Measurements from ENCODE around the gene STXBP1.

STXBP1 gene

DNA sequence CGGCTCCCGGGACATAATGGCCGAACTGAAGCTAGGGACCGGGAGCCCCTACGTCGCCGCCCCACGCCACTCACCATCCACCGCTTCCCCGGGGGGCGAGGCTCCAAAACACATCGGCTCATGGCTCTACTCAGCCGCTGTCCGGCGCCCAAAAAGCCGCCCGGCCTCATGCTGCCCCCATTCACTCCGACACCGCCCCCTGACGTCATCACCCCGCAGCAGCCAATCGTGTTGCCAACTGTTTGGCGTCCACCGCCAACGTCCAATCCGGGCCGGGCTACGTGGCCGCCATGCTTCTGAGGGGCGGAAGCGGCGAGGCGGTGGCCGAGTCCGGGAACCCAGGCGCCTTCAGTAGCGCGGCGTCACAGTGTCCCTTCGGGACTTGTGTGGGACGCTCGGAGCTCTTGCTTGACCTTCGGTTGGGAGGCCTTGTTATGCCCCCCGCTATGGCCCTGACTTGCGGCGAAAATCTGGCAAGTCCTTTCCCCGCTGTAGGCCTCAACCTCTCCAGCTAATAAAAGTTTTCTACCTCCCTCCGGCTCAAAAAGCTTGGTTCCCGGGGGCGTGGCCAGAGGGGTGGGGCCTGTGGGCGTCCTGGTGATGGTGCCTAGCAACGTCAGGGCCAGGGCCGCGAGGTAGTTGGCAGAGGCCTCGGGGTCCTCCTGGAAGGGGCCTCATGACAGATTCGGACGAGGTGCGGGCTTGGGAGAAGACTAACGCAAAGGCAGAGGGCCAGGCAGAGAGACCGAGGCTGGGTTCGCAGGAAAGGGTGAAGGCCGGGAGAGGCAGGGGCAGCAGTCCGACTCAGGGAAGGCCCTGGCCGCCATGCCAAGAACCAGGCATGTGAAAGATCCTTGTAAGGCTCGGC is 103.6 kb downstream of the STXBP1 start, which contains the start of the genes PTRH1 and TTC16 (continued):
- TF ChIP-seq, protein P1, sequence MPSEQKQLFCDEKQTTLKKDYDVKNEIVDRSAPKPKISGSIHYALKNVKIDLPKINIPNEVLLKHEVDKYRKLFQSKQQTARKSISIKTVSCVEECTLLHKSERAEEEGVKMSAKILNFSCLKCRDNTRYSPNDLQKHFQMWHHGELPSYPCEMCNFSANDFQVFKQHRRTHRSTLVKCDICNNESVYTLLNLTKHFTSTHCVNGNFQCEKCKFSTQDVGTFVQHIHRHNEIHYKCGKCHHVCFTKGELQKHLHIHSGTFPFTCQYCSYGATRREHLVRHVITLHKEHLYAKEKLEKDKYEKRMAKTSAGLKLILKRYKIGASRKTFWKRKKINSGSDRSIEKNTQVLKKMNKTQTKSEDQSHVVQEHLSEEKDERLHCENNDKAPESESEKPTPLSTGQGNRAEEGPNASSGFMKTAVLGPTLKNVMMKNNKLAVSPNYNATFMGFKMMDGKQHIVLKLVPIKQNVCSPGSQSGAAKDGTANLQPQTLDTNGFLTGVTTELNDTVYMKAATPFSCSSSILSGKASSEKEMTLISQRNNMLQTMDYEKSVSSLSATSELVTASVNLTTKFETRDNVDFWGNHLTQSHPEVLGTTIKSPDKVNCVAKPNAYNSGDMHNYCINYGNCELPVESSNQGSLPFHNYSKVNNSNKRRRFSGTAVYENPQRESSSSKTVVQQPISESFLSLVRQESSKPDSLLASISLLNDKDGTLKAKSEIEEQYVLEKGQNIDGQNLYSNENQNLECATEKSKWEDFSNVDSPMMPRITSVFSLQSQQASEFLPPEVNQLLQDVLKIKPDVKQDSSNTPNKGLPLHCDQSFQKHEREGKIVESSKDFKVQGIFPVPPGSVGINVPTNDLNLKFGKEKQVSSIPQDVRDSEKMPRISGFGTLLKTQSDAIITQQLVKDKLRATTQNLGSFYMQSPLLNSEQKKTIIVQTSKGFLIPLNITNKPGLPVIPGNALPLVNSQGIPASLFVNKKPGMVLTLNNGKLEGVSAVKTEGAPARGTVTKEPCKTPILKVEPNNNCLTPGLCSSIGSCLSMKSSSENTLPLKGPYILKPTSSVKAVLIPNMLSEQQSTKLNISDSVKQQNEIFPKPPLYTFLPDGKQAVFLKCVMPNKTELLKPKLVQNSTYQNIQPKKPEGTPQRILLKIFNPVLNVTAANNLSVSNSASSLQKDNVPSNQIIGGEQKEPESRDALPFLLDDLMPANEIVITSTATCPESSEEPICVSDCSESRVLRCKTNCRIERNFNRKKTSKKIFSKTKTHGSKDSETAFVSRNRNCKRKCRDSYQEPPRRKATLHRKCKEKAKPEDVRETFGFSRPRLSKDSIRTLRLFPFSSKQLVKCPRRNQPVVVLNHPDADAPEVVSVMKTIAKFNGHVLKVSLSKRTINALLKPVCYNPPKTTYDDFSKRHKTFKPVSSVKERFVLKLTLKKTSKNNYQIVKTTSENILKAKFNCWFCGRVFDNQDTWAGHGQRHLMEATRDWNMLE (tag by site-specific recombination; conservative IDR thresholded peaks at IDR 0.05; ENCODE audit: low read depth), result no peak; the same call in 1 of the 2 replicates
- TF ChIP-seq, protein P2, sequence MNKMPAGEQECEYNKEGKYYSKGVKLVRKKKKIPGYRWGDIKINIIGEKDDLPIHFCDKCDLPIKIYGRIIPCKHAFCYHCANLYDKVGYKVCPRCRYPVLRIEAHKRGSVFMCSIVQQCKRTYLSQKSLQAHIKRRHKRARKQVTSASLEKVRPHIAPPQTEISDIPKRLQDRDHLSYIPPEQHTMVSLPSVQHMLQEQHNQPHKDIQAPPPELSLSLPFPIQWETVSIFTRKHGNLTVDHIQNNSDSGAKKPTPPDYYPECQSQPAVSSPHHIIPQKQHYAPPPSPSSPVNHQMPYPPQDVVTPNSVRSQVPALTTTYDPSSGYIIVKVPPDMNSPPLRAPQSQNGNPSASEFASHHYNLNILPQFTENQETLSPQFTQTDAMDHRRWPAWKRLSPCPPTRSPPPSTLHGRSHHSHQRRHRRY (tag by site-specific recombination; IDR thresholded peaks at IDR 0.05), result no peak
- TF ChIP-seq ZNF626 (tag by site-specific recombination; IDR thresholded peaks at IDR 0.05) (no peak), ZNF324 (tag by site-specific recombination; IDR thresholded peaks at IDR 0.05) (no peak), ZSCAN30 (tag by site-specific recombination; IDR thresholded peaks at IDR 0.05) (0 out of 2 replicates have a peak, but pooled peaks have one; percentile 49), ZNF223 (tag by site-specific recombination; IDR thresholded peaks at IDR 0.05) (no peak), ZNF785 (tag by site-specific recombination; IDR thresholded peaks at IDR 0.05) (no peak), ZNF169 (tag by site-specific recombination; IDR thresholded peaks at IDR 0.05) (no peak), ZBTB1 (tag by site-specific recombination; IDR thresholded peaks at IDR 0.05) (no peak), TCF7L2 (IDR thresholded peaks at IDR 0.05; ENCODE audit: borderline replicate concordance, low read depth, low read length) (no peak), ZNF37A (tag by site-specific recombination; IDR thresholded peaks at IDR 0.05) (no peak), BCL11A (tag by site-specific recombination; IDR thresholded peaks at IDR 0.05; ENCODE audit: low read depth) (0 out of 2 replicates have a peak, but pooled peaks have one; percentile 9)
- TF ChIP-seq, protein P3, sequence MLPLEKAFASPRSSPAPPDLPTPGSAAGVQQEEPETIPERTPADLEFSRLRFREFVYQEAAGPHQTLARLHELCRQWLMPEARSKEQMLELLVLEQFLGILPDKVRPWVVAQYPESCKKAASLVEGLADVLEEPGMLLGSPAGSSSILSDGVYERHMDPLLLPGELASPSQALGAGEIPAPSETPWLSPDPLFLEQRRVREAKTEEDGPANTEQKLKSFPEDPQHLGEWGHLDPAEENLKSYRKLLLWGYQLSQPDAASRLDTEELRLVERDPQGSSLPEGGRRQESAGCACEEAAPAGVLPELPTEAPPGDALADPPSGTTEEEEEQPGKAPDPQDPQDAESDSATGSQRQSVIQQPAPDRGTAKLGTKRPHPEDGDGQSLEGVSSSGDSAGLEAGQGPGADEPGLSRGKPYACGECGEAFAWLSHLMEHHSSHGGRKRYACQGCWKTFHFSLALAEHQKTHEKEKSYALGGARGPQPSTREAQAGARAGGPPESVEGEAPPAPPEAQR (tag by site-specific recombination; IDR thresholded peaks at IDR 0.05), result no peak
- TF ChIP-seq, protein P4, sequence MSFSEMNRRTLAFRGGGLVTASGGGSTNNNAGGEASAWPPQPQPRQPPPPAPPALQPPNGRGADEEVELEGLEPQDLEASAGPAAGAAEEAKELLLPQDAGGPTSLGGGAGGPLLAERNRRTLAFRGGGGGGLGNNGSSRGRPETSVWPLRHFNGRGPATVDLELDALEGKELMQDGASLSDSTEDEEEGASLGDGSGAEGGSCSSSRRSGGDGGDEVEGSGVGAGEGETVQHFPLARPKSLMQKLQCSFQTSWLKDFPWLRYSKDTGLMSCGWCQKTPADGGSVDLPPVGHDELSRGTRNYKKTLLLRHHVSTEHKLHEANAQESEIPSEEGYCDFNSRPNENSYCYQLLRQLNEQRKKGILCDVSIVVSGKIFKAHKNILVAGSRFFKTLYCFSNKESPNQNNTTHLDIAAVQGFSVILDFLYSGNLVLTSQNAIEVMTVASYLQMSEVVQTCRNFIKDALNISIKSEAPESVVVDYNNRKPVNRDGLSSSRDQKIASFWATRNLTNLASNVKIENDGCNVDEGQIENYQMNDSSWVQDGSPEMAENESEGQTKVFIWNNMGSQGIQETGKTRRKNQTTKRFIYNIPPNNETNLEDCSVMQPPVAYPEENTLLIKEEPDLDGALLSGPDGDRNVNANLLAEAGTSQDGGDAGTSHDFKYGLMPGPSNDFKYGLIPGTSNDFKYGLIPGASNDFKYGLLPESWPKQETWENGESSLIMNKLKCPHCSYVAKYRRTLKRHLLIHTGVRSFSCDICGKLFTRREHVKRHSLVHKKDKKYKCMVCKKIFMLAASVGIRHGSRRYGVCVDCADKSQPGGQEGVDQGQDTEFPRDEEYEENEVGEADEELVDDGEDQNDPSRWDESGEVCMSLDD (tag by site-specific recombination; IDR thresholded peaks at IDR 0.05), result 0 out of 2 replicates have a peak, but pooled peaks have one; percentile 20
- TF ChIP-seq, protein P5, sequence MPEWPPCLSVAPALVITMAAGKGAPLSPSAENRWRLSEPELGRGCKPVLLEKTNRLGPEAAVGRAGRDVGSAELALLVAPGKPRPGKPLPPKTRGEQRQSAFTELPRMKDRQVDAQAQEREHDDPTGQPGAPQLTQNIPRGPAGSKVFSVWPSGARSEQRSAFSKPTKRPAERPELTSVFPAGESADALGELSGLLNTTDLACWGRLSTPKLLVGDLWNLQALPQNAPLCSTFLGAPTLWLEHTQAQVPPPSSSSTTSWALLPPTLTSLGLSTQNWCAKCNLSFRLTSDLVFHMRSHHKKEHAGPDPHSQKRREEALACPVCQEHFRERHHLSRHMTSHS (tag by site-specific recombination; IDR thresholded peaks at IDR 0.05), result no peak
- TF ChIP-seq, protein P6, sequence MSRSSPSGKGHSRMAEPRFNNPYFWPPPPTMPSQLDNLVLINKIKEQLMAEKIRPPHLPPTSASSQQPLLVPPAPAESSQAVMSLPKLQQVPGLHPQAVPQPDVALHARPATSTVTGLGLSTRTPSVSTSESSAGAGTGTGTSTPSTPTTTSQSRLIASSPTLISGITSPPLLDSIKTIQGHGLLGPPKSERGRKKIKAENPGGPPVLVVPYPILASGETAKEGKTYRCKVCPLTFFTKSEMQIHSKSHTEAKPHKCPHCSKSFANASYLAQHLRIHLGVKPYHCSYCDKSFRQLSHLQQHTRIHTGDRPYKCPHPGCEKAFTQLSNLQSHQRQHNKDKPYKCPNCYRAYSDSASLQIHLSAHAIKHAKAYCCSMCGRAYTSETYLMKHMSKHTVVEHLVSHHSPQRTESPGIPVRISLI (tag by site-specific recombination; IDR thresholded peaks at IDR 0.05), result no peak
- TF ChIP-seq, protein P7, sequence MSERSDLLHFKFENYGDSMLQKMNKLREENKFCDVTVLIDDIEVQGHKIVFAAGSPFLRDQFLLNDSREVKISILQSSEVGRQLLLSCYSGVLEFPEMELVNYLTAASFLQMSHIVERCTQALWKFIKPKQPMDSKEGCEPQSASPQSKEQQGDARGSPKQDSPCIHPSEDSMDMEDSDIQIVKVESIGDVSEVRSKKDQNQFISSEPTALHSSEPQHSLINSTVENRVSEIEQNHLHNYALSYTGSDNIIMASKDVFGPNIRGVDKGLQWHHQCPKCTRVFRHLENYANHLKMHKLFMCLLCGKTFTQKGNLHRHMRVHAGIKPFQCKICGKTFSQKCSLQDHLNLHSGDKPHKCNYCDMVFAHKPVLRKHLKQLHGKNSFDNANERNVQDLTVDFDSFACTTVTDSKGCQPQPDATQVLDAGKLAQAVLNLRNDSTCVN (tag by site-specific recombination; optimal IDR thresholded peaks at IDR 0.05), result peak; percentile 27
- TF ChIP-seq, protein P8, sequence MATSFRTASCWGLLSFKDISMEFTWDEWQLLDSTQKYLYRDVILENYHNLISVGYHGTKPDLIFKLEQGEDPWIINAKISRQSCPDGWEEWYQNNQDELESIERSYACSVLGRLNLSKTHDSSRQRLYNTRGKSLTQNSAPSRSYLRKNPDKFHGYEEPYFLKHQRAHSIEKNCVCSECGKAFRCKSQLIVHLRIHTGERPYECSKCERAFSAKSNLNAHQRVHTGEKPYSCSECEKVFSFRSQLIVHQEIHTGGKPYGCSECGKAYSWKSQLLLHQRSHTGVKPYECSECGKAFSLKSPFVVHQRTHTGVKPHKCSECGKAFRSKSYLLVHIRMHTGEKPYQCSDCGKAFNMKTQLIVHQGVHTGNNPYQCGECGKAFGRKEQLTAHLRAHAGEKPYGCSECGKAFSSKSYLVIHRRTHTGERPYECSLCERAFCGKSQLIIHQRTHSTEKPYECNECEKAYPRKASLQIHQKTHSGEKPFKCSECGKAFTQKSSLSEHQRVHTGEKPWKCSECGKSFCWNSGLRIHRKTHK (tag by site-specific recombination; IDR thresholded peaks at IDR 0.05), result no peak

All from HEK293 (cell line).